ENCODE results near the gene TRAIP.

The TRAIP gene

GRCh38 chr3:49804141-49805041, 52.0 kb downstream of the TRAIP start:
- Histone ChIP-seq H3K4me3 (ENCODE audit: low read length) (peak overlapping the region; percentile 69), H3K27ac (ENCODE audit: low read depth, low read length) (no peak overlapping the region), H3K27me3 (ENCODE audit: control insufficient read depth, insufficient read depth, low read length) (no peaks in the 10 kb centered on the region), H3K36me3 (ENCODE audit: control insufficient read depth, insufficient read depth, low read length) (no peaks in the 10 kb centered on the region), H3K9ac (ENCODE audit: low read length) (no peak overlapping the region), H3K4me1 (ENCODE audit: control insufficient read depth, insufficient read depth, low read length) (peaks cover 5% of the 10 kb centered on the region)

DNA sequence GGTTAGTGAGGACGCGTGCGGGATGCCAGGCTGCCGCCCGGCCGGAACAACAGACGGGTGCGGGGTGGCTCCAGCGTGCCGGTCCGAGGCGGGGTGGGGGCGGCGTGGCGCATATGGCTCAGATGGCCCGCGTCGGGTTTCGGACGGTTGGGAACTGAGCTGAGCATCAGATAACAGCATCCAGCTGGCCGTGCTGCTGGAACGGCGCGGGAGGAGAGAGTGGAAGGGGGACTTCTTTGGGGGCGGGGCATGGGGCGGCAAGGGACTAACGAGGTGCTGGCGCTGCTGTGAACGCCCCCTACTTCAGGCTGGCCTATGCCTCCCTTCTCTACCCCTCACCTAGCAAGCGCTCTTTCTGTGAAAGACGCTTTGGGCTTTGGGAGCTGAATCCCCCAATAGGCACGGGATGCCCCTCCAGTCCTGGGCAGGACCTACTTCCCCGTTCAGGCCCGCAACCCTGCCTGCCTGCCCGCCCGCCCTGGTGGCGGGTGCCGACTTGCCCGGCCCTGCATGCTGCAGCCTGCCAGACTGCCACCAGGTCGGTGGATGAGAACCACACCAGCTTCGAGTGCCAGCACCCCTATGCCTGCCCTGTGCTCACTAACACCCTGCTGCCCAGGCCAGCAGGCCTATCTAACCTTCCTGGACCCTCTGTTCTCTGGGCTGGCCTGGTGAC, 52.8 kb downstream of the TRAIP start:
- Histone ChIP-seq H3K4me1 (ENCODE audit: control insufficient read depth, insufficient read depth, low read length) (peaks cover 5% of the 10 kb centered on the region), H3K9ac (ENCODE audit: low read length) (peak overlapping the region; percentile 34), H3K27me3 (ENCODE audit: control insufficient read depth, insufficient read depth, low read length) (no peaks in the 10 kb centered on the region), H3K4me3 (ENCODE audit: low read length) (peak overlapping the region; percentile 69), H3K36me3 (ENCODE audit: control insufficient read depth, insufficient read depth, low read length) (no peaks in the 10 kb centered on the region), H3K27ac (ENCODE audit: low read depth, low read length) (peak overlapping the region; percentile 58)

DNA sequence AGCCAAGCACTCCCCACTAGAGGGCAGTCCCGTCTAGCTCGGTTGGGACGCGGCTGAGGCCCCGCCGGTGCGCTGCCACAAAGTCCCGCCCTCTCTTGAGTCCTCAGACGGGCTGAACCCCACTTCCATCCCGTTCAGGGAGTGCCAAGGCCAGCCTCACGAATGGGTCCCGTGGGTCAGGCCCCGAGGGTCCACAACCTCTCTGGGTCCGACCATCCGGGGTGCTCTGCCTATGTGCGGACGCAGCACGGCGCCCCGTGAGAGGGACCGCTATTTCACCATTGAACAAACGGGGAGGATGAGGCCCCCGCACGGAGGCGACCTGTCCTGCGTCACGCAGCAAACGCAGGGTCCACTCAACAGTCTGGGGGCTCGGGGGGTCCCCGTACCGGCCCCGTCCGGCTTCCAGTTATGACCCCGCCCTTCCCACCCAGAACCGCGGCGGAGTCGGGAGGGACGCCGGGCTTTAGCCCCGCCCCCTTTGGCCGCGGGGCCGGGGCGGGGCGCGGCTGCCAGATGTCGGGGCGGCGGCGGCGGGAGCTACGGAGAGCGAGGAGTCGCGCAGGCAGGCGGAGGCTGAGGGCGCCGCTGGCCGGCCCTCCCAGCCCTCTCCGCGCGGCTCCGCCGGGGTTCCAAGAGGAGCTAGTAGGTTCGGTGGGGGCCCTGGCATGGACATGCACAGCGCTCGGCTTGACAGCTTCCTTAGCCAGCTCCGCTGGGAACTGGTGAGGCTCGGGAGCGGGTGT, 53.5 kb downstream of the TRAIP start, which contains the start of gene INKA1:
INKA1 (plus strand) TSS at position 543 of the 746 bp plus-strand sequence; CDS start at position 675, 132 bp downstream.
- no peaks in the 10 kb centered on the region for H3K36me3 ChIP-seq (ENCODE audit: control insufficient read depth, insufficient read depth, low read length)
- peak within 1 kb of the TSS; percentile 86 for H3K27ac ChIP-seq (ENCODE audit: low read depth, low read length)
- peaks cover 5% of the 10 kb centered on the region for H3K4me1 ChIP-seq (ENCODE audit: control insufficient read depth, insufficient read depth, low read length)
- H3K9ac ChIP-seq (ENCODE audit: low read length), result peak within 1 kb of the TSS; percentile 81
- H3K27me3 ChIP-seq (ENCODE audit: control insufficient read depth, insufficient read depth, low read length), result no peaks in the 10 kb centered on the region
- peak within 1 kb of the TSS; percentile 95 for H3K4me3 ChIP-seq (ENCODE audit: low read length)

GRCh38 chr3:49801160-49801559, 55.2 kb downstream of the TRAIP start:
- Histone ChIP-seq H3K36me3 (ENCODE audit: control insufficient read depth, insufficient read depth, low read length) (no peaks in the 10 kb centered on the region), H3K27ac (ENCODE audit: low read depth, low read length) (no peak overlapping the region), H3K4me3 (ENCODE audit: low read length) (no peak overlapping the region), H3K4me1 (ENCODE audit: control insufficient read depth, insufficient read depth, low read length) (peaks cover 3% of the 10 kb centered on the region), H3K9ac (ENCODE audit: low read length) (no peak overlapping the region), H3K27me3 (ENCODE audit: control insufficient read depth, insufficient read depth, low read length) (no peaks in the 10 kb centered on the region)

DNA sequence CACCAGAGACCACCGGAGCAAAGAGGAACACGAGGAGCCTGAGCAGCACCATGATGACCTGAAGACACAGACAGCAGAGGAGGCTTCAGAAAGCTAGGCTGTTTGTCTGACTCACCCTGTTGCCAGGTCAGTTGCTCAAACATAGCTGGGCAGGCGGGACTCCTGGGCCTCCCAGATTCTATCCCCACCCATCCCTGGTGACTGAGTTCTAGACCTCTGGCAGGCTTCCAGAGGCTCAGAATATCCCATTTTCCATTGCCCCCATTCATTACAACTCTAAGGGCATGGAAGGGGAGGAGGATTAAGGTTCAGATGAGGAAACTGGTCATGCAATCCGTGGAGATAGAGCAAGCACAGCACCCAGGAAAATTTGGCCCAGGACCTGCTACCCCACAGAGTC, 56.6 kb downstream of the TRAIP start, which contains the start of gene CDHR4:
CDHR4 (minus strand) TSS at position 113 of the 400 bp plus-strand sequence; CDS start at position 52, 61 bp downstream.
- H3K27ac ChIP-seq (ENCODE audit: low read depth, low read length), result no peak within 1 kb of the TSS

DNA sequence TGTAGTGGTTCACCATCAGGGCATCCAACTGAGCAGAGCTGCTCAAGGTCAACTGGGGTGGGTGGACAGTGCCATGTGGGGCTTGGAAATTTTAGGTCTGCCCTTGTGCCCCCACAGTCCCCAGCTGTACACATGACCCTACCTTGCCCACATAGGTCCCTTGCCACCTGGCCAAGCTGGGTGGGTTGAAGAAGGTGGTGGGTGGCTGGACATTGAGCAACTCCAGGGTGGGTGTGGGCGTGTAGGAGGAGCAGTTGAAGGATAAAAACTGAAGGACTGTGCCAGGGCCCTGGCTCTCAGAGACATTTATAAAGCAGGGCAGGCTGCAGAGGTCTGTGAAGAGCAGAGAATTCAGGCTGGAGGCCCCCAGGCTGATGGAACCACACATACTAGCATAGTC, 57.3 kb downstream of the TRAIP start:
- peaks cover 3% of the 10 kb centered on the region for H3K4me1 ChIP-seq (ENCODE audit: control insufficient read depth, insufficient read depth, low read length)
- no peak overlapping the region for H3K4me3 ChIP-seq (ENCODE audit: low read length)
- no peaks in the 10 kb centered on the region for H3K36me3 ChIP-seq (ENCODE audit: control insufficient read depth, insufficient read depth, low read length)
- H3K9ac ChIP-seq (ENCODE audit: low read length), result no peak overlapping the region
- H3K27me3 ChIP-seq (ENCODE audit: control insufficient read depth, insufficient read depth, low read length), result no peaks in the 10 kb centered on the region
- no peak overlapping the region for H3K27ac ChIP-seq (ENCODE audit: low read depth, low read length)

More for the DNA sequence above, 56.6 kb downstream of the TRAIP start, which contains the start of gene CDHR4:
- peaks cover 3% of the 10 kb centered on the region for H3K4me1 ChIP-seq (ENCODE audit: control insufficient read depth, insufficient read depth, low read length)
- no peak within 1 kb of the TSS for H3K4me3 ChIP-seq (ENCODE audit: low read length)
- no peaks in the 10 kb centered on the region for H3K27me3 ChIP-seq (ENCODE audit: control insufficient read depth, insufficient read depth, low read length)
- no peak within 1 kb of the TSS for H3K9ac ChIP-seq (ENCODE audit: low read length)
- no peaks in the 10 kb centered on the region for H3K36me3 ChIP-seq (ENCODE audit: control insufficient read depth, insufficient read depth, low read length)

DNA sequence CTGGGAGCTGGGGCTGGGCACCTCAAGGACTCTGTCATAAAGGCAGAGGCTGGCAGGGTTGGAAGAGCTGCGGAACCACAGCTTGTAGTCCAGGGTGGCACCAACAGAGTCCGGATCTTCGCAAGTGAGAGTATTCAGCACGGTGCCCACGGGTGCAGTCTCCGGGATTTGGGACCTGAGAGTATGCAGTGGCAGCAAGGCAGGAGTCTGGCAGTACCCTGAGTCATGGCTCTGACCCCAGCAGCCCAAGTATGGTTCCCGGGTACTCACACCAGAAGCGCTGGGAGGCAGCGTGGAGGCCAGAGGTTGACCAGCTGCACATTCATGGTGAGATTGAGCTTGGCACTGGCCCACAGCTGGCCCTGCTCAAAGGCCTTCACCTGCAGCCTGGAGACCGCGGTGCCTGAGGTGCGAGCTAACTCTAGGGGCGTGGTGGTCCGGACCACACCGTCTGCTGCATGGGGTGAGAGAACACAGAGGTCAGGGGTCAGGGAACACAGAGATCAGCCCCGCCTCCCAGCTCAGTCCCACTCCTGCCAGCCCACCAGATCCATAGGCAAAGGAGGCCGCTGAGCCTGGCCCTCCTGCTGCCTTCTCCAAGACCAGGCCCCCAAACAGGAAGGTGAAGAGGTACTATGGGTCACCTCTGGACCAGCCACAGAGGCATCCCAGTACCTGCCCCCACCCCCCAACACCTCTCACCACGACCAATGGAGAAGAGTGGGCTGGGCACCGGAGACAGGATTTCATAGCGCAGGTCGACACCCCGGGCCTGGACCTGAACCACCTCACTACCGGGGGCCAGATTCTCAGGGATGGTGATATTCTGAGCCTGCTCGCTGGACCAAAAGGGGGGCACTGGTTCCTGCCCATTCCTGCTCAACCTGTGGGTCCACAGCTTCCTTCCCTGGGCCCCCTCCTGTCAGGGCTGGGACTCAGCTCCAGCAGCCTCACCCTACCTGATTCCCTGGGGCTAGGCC, 61.1 kb downstream of the TRAIP start:
- H3K27me3 ChIP-seq (ENCODE audit: control insufficient read depth, insufficient read depth, low read length), result no peaks in the 10 kb centered on the region
- no peaks in the 10 kb centered on the region for H3K4me1 ChIP-seq (ENCODE audit: control insufficient read depth, insufficient read depth, low read length)
- no peak overlapping the region for H3K9ac ChIP-seq (ENCODE audit: low read length)
- no peaks in the 10 kb centered on the region for H3K36me3 ChIP-seq (ENCODE audit: control insufficient read depth, insufficient read depth, low read length)
- H3K4me3 ChIP-seq (ENCODE audit: low read length), result no peak overlapping the region
- no peak overlapping the region for H3K27ac ChIP-seq (ENCODE audit: low read depth, low read length)

DNA sequence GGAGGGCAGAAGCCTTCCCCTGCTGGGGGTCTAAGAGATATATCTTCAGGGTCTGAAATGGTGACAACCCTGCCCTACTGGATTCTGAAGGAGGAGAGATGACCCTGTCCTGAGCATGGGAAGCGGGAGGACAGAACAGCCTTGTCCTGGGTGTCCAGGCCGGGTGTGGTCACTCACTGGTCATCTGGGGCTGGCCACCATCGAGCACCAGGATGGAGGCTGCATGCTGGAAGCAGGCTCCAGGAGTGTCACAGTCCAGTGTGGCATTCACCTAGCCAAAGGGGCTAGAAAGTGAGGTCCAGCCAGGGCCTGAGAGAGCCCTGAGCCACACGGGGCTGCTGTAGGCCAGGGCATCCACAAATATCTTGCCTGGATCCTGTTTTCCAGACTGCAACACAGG, 61.9 kb downstream of the TRAIP start:
- Histone ChIP-seq H3K27ac (ENCODE audit: low read depth, low read length) (no peak overlapping the region), H3K27me3 (ENCODE audit: control insufficient read depth, insufficient read depth, low read length) (no peaks in the 10 kb centered on the region), H3K9ac (ENCODE audit: low read length) (no peak overlapping the region), H3K36me3 (ENCODE audit: control insufficient read depth, insufficient read depth, low read length) (no peaks in the 10 kb centered on the region), H3K4me3 (ENCODE audit: low read length) (no peak overlapping the region), H3K4me1 (ENCODE audit: control insufficient read depth, insufficient read depth, low read length) (no peaks in the 10 kb centered on the region)

- H3K4me3 ChIP-seq (ENCODE audit: low read length), result no peak overlapping the region
- no peak overlapping the region for H3K9ac ChIP-seq (ENCODE audit: low read length)
- H3K4me1 ChIP-seq (ENCODE audit: control insufficient read depth, insufficient read depth, low read length), result no peaks in the 10 kb centered on the region
- no peaks in the 10 kb centered on the region for H3K36me3 ChIP-seq (ENCODE audit: control insufficient read depth, insufficient read depth, low read length)
- no peak overlapping the region for H3K27ac ChIP-seq (ENCODE audit: low read depth, low read length)
- H3K27me3 ChIP-seq (ENCODE audit: control insufficient read depth, insufficient read depth, low read length), result no peaks in the 10 kb centered on the region
Measured at GRCh38 chr3:49793486-49794085, 62.8 kb downstream of the TRAIP start.

DNA sequence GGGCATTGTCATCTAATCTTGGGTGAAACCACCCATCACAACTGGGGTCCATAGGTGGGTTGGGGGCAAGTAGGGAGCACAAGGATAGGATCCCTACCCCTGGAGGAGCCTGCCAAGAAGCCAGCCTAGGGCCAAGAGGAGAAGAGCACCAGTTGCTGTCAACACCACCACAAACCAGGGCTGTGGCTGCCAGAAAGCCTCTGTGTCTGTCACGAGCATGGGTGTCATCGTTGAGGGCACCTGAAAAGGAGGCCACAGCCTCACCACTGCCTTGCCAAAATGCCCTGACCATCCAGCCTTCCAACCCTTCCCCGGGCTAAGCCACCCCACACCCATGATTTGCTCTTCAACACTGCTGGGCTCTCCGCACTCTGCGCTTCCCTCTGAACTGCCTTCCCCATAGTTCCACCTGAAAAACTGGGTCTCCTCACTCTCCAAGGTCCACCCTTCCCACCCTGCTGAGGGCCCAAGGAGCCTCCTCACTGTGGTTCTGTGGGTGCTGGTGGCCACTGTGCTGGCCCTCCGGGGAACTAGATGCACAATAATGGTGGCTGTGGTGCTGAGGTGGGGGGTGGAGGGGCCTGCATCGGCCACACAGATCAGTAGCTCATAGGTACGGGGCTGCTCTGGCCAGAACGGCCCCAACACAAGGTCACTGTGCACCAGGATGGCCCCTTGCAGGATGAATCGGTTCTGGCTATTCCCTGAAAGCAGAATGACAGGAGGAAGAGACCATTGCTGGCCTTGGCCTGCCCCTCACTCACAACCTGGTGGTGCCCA, 63.8 kb downstream of the TRAIP start:
- no peak overlapping the region for H3K9ac ChIP-seq (ENCODE audit: low read length)
- no peak overlapping the region for H3K27ac ChIP-seq (ENCODE audit: low read depth, low read length)

More for the DNA sequence above, 63.8 kb downstream of the TRAIP start:
- no peaks in the 10 kb centered on the region for H3K27me3 ChIP-seq (ENCODE audit: control insufficient read depth, insufficient read depth, low read length)
- no peak overlapping the region for H3K4me3 ChIP-seq (ENCODE audit: low read length)
- no peaks in the 10 kb centered on the region for H3K36me3 ChIP-seq (ENCODE audit: control insufficient read depth, insufficient read depth, low read length)
- no peaks in the 10 kb centered on the region for H3K4me1 ChIP-seq (ENCODE audit: control insufficient read depth, insufficient read depth, low read length)
